Psoas muscle (tissue), 8 donors: ENCODE measurements around the gene NCAM1. TPM values are rescaled to one million over a fixed set of nuclear protein-coding genes. Genes with fewer than 3 reads are reported as not detected.

Experiments
- ATAC-seq, 4 donors: fragments of 200-7000 bp; cut with Tn5 transposase; one replicate each; pipeline ENCODE4 v1.9.1; 2020; ENCODE audit warnings: moderate library complexity in 3 of 4, mild to moderate bottlenecking in 2 of 4
- DNase-seq, 2 donors: peaks; one replicate each; pipeline ENCODE4 v3.0.0-alpha.2; 2020
- H3K27ac ChIP-seq: fragments of 200-600 bp; one replicate; pipeline ENCODE4 v1.8.0; 2022
- H3K27me3 ChIP-seq, 3 donors: fragments of 200-600 bp in 1 of 3; one replicate each; pipeline versions ENCODE4 v1.6.1 to v1.8.0; 2013 to 2022; ENCODE audit warnings: low read length in 2 of 3, mild to moderate bottlenecking in 2 of 3, moderate library complexity in 1 of 3; ENCODE audit not compliant: insufficient read depth in 3 of 3
- H3K36me3 ChIP-seq, 2 donors: fragments of 200-600 bp in 1 of 2; one replicate each; pipeline versions ENCODE4 v1.6.1 to v1.8.0; 2013 to 2022; ENCODE audit warnings: low read depth in 1 of 2, mild to moderate bottlenecking in 1 of 2, moderate library complexity in 1 of 2; ENCODE audit not compliant: insufficient read depth in 1 of 2
- H3K4me1 ChIP-seq: fragments of 200-600 bp; one replicate; pipeline ENCODE4 v1.8.0; 2022
- H3K4me3 ChIP-seq: fragments of 200-600 bp; one replicate; pipeline ENCODE4 v1.8.0; 2022; ENCODE audit warnings: mild to moderate bottlenecking
- H3K9me3 ChIP-seq: fragments of 200-600 bp; one replicate; pipeline ENCODE4 v1.8.0; 2022
- CTCF ChIP-seq: fragments of 200-600 bp; IDR thresholded peaks from one replicate; pipeline ENCODE4 v1.8.0; 2022; ENCODE audit warnings: antibody characterized with exemption
- WGBS, 3 donors: extraction: QIAGEN DNeasy Blood & Tissue Kit; methylation state at CpG; one replicate each; pipeline versions ENCODE4 v1.1.6 to v1.1.7; 2013; 5-methylcytosine and 5-hydroxymethylcytosine counted together
- intact Hi-C, 2 donors: fragments of 100-400 bp; cut with DNase I; formaldehyde crosslinking; loops; one replicate each; pipeline versions ENCODE4 v1.11.0 to v1.14.2; 2022
- polyA plus RNA-seq, 3 donors: library from polyadenylated mRNA; stranded (reverse); fragments of 200-250 nt; gene quantifications; one replicate each; pipeline ENCODE4 v1.2.3, GENCODE V29; 2013
- total RNA-seq, 4 donors: library from RNA; stranded (reverse); fragmentation: NEBNext Ultra II Directional in 2 of 4; extraction: Animal tissue kit (Norgen Biotek cat#: 25700) in 2 of 4; gene quantifications; one replicate each; pipeline versions ENCODE4 v1.2.1 to v1.2.4, GENCODE V29; 2021 to 2023
- donor health status: healthy with polysubstance abuse.
- donor health status: DM: no; HTN: no; CAD: no; lungs with moderate emphysema.
- donor health status: Bipolar disorder and iron deficiency.
- donor health status: healthy.
- donor health status: DM: yes; HTN: yes; CAD: no.
- donor health status: DM: no; HTN: no; CAD: no.
- donor health status: DM: no; HTN: no; CAD: no.
- donor health status: DM: yes; HTN: yes; CAD: no.

The NCAM1 gene
- total and polyA plus RNA-seq, 7 donors = 1.3 to 50.3 (median 3.0) TPM

GRCh38 chr11:113072237-113072858, 111.1 kb downstream of the NCAM1 start:
- WGBS, 3 donors = 69 to 77% (median 69%) methylated on average over 5 of the region's 5 CpGs
- Histone ChIP-seq H3K9me3 (no peaks in the 10 kb centered on the region), H3K27me3 (no peaks in the 10 kb centered on the region), H3K4me3 (no peak overlapping the region), H3K27ac (no peak overlapping the region), H3K4me1 (no peaks in the 10 kb centered on the region), H3K36me3 (no peaks in the 10 kb centered on the region)
- intact Hi-C loops = no loop called here
- ATAC-seq (no peak), DNase-seq (no peak)
- TF ChIP-seq CTCF = no peak

GRCh38 chr11:113073290-113073953, 112.2 kb downstream of the NCAM1 start:
- intact Hi-C loops = no loop called here
- Histone ChIP-seq H3K4me3 (no peak overlapping the region), H3K27me3 (no peaks in the 10 kb centered on the region), H3K9me3 (no peaks in the 10 kb centered on the region), H3K36me3 (no peaks in the 10 kb centered on the region), H3K4me1 (no peaks in the 10 kb centered on the region), H3K27ac (no peak overlapping the region)
- 57 to 73% (median 64%) methylated on average over 3 of the region's 3 CpGs for WGBS, 3 donors
- ATAC-seq (no peak), DNase-seq (no peak)
- TF ChIP-seq CTCF = no peak

- Histone ChIP-seq H3K4me1 (no peaks in the 10 kb centered on the region), H3K4me3 (no peak overlapping the region), H3K27me3 (no peaks in the 10 kb centered on the region), H3K9me3 (no peaks in the 10 kb centered on the region), H3K27ac (no peak overlapping the region), H3K36me3 (no peaks in the 10 kb centered on the region)
- no peak for ATAC-seq
- WGBS, 3 donors = 52 to 68% (median 66%) methylated on average over 1 of the region's 1 CpG
- TF ChIP-seq CTCF = no peak
- intact Hi-C loops = no loop called here
- no peak for DNase-seq
Measured at GRCh38 chr11:113075586-113076095, 114.4 kb downstream of the NCAM1 start.

- no peak for TF ChIP-seq CTCF
- Histone ChIP-seq H3K27ac (no peak overlapping the region), H3K36me3 (no peaks in the 10 kb centered on the region), H3K27me3 (no peaks in the 10 kb centered on the region), H3K4me3 (no peak overlapping the region), H3K9me3 (no peaks in the 10 kb centered on the region), H3K4me1 (no peaks in the 10 kb centered on the region)
- WGBS, 3 donors = 87 to 92% (median 90%) methylated on average over 6 of the region's 6 CpGs
- no peak for DNase-seq
- intact Hi-C loops = no loop called here
- ATAC-seq = no peak
Measured at GRCh38 chr11:113077379-113077778, 116.2 kb downstream of the NCAM1 start.
